Right ventricle myocardium inferior (tissue), 1 donor: ENCODE data around the gene GTF2H1. TPM values are rescaled to one million over a fixed set of nuclear protein-coding genes. Genes with fewer than 3 reads are reported as not detected.

Experiments used
- ATAC-seq: fragments of 200-7000 bp; cut with Tn5 transposase; one replicate; pipeline ENCODE4 v1.9.1; 2020; ENCODE audit warnings: mild to moderate bottlenecking, moderate library complexity
- DNase-seq: peaks from one replicate; pipeline ENCODE4 v3.0.0; 2021; ENCODE audit errors: missing footprints
- intact Hi-C: fragments of 100-400 bp; cut with DNase I; formaldehyde crosslinking; loops from one replicate; pipeline ENCODE4 v1.11.0; 2022
- total RNA-seq: library from RNA; stranded (reverse); fragmentation: NEBNext Ultra II Directional; extraction: Animal tissue kit (Norgen Biotek cat#: 25700); gene quantifications from one replicate; pipeline ENCODE4 v1.2.1, GENCODE V29; 2021
- donor health status: DM: no; HTN: yes; CAD: no; lungs with severe emphysema.

GTF2H1 gene
- total RNA-seq, 1 donor from 2014 or later, result 23.9 TPM

DNA sequence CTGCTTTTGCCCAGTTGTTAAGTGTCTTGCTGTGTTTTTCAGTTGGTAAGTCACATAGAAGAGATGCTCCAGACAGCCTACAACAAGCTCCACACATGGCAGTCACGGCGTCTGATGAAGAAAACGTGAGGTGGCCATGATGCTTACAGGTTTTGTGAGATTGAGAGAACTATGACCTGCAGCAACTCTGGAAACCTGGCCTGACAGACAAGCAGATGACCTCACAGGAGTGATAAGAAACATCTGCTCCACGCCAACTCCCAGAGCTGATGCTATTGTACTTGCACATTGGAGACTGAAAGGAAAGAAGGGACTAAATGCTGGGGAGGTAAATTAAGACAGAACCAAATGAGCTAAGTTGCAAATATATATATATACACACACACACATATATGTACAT, 43.4 kb downstream of the GTF2H1 start:
- intact Hi-C loops, result no loop called here
- ATAC-seq (no peak), DNase-seq (no peak)

GRCh38 chr11:18366286-18366685, 43.9 kb downstream of the GTF2H1 start:
- intact Hi-C loops, result no loop called here
- DNase-seq (no peak), ATAC-seq (no peak)

- intact Hi-C loops, result no loop called here
- ATAC-seq (no peak), DNase-seq (no peak)
Observed at GRCh38 chr11:18367431-18367830, 45.1 kb downstream of the GTF2H1 start.

DNA sequence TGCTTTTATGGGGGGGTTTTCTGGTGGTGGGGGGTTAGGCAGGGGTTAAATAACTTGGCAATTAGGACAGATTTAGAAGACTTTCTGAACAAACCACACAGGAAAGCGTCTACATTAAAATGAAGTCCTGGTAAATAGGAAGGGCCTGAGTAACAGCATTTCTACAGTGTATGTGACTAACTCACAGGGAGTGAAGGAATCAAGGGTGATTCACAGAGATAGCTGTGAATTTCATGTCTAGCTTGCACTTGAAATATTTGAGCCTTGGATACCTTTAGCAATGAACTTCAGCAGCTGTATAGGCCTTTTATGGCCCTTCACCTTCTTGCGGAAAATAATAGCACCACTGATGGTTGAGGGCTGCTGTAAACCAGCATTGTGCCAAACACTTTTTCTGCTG, 45.9 kb downstream of the GTF2H1 start:
- no peak for DNase-seq
- intact Hi-C loops, result no loop called here
- ATAC-seq, result no peak

DNA sequence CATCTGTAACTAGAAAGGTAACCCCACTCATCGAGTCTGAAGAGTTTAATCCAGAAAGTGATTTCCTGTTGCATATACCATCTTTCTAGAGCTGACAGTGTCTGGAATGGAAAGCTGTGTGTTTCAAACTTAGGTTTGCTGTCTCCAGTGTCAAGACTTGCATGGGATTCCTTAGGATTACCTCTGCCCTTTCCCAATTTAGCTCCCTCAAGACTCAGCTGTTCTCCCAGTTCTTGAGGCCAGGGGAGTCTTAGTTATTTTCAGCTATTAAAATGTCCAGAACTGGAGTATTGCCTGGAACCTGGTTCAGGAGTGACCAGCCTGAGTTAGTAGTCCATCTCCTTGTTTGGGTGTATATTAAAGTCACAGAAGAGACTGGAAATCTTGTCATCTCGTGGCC, 47.0 kb downstream of the GTF2H1 start:
- intact Hi-C loops, result no loop called here
- ATAC-seq (no peak), DNase-seq (no peak)

- intact Hi-C loops, result no loop called here
- DNase-seq, result no peak
- no peak for ATAC-seq
Observed at GRCh38 chr11:18371279-18371678, 48.9 kb downstream of the GTF2H1 start.

DNA sequence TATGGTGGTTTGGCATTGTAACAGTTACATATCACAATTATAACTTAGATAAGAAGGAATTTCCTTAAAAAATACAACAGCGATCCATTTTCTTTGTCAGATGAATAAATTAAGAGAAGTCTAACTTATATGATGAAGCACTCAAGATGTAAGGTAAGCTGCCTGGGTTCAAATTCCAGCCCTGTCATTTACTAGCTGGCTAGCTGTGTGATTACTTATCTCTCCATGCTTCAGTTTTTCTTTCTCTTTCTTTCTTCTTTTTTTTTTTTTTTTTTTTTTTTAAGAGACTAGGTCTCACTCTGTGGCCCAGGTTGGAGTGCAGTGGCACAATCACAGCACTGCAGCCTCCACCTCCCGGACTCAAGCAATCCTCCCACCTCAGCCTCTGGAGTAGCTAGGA, 49.8 kb downstream of the GTF2H1 start:
- ATAC-seq (no peak), DNase-seq (no peak)
- intact Hi-C loops, result no loop called here

GRCh38 chr11:18374956-18375355, 52.6 kb downstream of the GTF2H1 start:
- no peak for DNase-seq
- intact Hi-C loops, result no loop called here
- no peak for ATAC-seq

DNA sequence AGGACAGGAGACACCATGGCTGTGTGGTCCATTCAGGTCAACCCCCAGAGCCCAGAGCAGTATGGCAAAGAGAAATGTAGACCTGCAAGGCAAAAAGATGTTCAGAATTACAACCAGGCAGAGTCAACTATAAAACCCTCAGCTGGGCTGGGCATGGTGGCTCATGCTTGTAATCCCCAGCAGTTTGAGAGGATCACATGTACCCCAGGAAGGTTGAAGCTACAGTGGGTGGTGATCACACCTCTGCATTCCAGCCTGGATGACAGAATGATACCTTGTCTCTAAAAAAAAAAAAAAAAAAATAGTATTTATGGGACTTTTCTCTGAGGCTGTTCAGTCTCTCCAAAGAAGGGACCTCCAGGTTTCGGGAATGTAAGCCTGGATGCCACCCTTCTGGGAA, 53.6 kb downstream of the GTF2H1 start:
- intact Hi-C loops, result no loop called here
- DNase-seq, result no peak
- no peak for ATAC-seq

DNA sequence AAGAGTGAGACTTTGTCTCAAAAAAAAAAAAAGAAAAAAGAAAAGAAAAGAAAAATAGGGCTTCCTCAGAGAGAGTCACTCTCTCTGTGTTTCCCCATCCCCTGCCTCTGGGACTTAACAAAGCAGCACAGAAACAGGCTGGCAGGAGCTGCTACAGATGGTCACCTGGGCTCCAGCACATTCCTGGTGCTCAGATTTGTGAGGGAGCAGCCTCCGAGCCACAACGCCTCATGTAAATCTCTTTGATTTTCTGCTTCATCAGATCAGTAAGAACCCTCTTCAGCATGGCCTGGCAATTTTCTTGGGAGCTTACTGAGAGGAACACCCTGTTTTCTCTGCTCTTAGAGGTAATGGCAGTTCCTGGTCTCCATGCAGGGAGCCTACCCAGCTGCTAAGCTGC, 56.8 kb downstream of the GTF2H1 start:
- intact Hi-C loops, result no loop called here
- no peak for DNase-seq
- ATAC-seq, result no peak

DNA sequence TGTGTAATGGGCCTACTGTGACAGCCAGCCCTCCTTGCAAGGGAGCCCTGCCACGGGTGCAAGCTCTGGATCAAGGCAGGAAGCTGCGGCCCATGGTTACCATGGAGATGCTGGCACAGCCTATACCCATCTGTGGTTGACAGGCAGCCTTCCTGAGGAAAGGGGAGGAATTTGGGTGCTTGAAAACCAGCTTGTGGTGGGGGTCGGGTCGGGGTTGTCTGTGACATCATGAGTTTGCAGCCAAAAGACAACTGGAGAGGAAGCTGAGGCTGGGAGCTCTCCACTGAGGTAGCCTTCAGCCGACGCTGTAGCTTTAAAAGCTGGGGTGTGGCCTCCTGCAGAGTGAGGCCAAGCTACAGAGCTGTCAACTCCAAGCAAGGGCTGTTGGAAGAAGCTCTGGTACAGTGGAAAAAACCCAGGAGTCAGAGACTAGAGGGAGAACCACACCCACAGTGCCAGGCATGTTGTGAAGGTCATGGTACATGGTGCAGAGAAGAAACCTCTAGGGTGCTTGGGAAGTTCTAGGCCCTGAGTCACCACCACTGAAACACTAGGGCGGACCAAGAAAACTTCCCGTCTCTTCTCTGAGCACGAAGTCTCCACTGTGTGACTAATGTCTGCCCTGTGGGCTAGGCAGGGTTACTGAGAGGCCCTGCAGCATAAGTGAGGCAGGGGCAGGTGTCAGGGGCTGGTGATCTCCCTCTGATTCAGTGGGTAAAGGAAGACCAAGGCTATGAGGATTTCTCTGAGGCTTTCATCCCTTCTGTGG, 61.2 kb downstream of the GTF2H1 start:
- DNase-seq, result peak; percentile 86
- ATAC-seq, result peak; percentile 95
- intact Hi-C loops, result loop anchor here (1.0 kb wide), 1 partner anchor 11 kb away; the partner anchor contains the start of gene LDHA

DNA sequence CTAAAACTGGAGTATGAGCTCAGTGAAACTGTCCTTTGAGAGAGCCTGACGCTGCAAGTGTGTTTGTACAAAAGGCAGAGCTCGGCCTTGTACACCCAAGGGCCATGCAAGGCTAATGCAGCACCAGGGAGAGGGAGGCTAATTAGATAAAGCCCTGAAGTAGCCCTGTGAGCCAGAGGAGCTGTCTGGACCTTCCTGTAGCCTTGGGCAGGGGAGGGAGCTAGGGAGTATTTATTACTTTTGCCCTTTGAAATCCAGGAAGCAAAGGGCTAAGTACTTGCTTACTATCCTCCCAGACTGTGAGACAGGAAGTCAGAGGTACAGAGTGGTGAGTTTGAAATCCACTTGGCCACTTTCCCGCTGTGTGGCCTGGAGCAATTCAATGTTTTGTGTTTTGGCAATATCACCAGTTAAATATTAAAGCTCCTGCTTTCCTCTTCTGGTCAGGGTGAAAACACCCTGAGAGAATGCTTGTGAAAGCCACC, 61.8 kb downstream of the GTF2H1 start:
- DNase-seq (no peak), ATAC-seq (peak; percentile 77)
- intact Hi-C loops, result loop anchor here (1.0 kb wide), 1 partner anchor 10 kb away; the partner anchor contains the start of gene LDHA

- intact Hi-C loops, result loop anchor here (10.0 kb wide), 2 partner anchors 245 to 315 kb away; partner anchors contain the start of gene SPTY2D1
- no peak for DNase-seq
- no peak for ATAC-seq
Observed at GRCh38 chr11:18390088-18390487, 67.7 kb downstream of the GTF2H1 start.

DNA sequence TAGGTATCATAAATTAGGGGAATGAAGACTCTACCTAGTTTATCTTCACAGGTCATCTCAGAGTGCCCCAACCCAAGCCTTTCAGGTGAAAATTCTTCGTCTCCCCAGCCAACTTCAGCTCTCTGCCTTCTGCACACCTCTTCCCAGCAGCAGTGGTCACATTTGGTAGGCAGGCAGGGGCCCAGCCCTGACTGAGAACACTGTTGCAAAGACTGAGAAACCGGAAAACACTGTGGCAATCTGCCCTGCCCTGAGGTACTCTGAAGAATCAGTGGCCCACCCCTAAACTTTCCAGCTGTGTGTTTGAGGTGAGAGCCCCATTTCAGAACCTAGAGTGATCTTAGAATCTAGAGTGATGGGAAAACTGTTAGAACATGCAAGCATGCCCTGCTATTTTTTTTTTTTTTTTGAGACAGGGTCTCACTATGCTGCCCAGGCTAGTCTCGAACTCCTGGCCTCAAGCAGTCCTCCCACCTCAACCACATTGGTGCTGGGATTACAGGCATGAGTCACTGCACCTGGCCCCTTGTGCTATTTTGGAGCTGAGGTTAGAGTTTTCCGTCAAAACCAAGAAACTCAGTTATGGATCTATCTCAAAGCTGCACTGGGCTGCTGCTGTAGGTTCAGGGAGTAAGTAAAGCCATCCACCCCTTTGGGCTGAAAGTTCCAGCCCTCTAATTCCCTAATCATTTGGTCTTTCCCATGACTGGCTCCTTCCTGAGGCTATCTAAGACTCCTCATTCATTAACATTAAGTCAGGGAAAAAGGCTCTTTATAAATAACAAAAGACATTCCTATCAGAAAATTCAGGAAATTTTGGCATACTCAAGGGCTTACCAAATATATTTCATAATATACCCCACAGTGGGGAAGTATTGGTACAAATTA, 70.3 kb downstream of the GTF2H1 start:
- intact Hi-C loops, result loop anchor here (10.0 kb wide), 2 partner anchors 242 to 312 kb away; partner anchors contain the start of gene SPTY2D1

DNA sequence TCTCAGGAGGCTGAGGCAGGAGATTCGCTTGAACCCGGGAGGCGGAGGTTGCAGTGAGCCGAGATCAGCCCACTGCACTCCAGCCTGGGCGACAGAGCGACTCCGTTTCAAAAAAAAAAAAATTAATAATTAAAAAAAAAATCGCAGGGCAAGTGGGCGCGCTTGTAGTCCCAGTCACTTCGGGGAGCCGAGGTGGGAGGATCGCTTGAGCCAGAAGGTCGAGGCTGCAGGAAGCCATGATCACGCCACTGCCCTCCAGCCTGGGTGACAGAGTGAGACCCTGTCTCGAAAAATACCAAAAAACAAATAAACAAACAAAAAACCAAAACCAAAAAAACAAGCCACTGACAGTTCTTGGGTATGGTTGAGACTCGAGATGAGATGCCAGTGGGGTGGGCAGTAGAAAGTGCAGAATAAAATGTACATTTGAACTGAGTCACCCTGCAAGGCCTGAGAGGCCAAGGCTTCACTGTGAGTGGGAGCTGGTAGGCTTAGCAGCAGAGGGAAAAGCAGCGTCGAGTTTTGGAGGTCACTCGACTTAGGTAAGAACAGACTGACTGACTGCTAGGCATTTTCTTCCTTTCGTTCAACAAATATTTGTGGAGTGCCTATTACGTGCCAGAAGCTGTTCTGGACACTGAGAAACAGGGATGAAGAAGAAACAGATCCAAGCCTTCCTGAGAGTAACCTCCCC, 71.4 kb downstream of the GTF2H1 start:
- intact Hi-C loops, result loop anchor here (1.0 to 10.0 kb wide), 4 partner anchors 9 to 311 kb away; partner anchors contain the start of genes SPTY2D1 and TSG101
- ATAC-seq (no peak), DNase-seq (no peak)

More for the DNA sequence above, 70.3 kb downstream of the GTF2H1 start:
- no peak for DNase-seq
- no peak for ATAC-seq

DNA sequence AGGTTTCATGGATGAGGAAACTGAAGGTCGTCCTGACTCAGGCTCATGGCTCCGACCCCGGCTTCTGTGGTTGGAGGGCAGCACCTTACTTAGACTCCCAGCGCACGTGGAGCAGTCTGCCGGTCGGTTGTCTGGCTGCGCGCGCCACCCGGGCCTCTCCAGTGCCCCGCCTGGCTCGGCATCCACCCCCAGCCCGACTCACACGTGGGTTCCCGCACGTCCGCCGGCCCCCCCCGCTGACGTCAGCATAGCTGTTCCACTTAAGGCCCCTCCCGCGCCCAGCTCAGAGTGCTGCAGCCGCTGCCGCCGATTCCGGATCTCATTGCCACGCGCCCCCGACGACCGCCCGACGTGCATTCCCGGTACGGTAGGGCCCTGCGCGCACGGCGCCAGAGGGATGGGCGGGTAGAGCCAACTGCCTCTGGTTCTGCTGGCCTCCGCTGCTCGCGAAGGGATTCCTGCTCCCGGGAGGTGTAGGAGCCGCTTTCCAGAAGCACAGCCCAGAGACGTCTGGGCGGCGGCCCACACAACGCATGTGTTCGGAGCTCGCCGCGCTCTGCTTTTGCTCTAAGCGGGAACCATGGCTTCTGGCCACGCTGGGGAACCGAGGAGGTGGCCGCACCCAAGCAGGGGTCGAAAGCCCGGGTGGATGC, 72.0 kb downstream of the GTF2H1 start, which contains the start of gene LDHA:
LDHA (plus strand) TSS at position 289 of the 653 bp plus-strand sequence. CDS start 2,280 bp downstream, outside the sequence.
- ATAC-seq (peak; percentile 91), DNase-seq (peak; percentile 100)
- intact Hi-C loops, result loop anchor here (1.0 to 10.0 kb wide), 4 partner anchors 10 to 310 kb away; partner anchors contain the start of genes SPTY2D1 and TSG101

DNA sequence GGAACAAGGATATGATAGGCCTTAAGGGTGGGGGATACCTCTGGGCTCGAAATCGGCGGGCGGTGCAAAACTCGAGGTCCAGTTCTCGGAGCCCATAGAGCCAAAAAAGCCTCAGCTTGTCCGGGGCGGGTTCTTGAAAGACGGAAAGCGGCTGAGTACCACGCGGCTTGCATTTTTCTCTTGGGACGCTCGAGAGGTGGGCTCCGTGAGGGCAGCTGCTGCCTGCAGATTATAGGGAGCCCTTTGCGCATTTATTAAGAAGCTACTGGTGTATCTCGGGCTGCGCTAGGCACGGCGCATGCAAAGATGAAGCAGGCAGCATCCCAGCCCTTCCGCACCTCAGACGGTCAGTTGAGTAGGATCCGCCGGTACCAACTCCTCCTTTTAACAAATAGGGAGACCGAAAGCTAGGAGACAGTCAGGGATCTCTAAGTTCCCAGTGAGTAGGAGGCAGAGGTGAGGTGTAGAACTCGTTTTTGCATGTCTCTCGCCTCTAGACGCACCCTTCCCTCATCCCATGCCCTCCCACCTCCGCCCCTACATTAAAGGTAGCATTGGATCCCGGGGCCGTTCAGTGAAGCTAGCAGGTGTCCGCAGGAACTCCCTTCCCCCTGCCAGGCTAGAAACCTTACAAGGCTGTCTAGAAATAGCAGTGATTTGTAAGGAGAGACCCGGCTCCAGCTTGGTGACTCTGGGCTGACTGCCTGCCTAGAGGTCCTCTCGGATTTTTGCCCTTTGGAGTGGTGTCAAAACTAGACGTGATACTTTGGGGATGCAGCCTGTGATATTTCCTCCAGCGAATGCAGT, 72.8 kb downstream of the GTF2H1 start:
- DNase-seq, result no peak
- ATAC-seq, result peak; percentile 0
- intact Hi-C loops, result loop anchor here (1.0 to 10.0 kb wide), 4 partner anchors 11 to 310 kb away; partner anchors contain the start of genes SPTY2D1 and TSG101
